Stimulated activated CD4-positive, alpha-beta T cell treated with anti-CD3 and anti-CD28 coated beads, Interleukin-1b, Interleukin-23, amount 100 ng/mL, for 1 hour (primary cell): Measurements from ENCODE around the gene IKBKE.

Experiments
- DNase-seq, 2 donors: peaks; one replicate each; pipeline ENCODE4 v3.0.0-alpha.2; 2020; ENCODE audit warnings: low read depth in 2 of 2

The IKBKE gene

GRCh38 chr1:206496131-206496793, 26.0 kb downstream of the IKBKE start:
- no peak for DNase-seq

GRCh38 chr1:206497363-206497762, 27.1 kb downstream of the IKBKE start:
- DNase-seq, result no peak

GRCh38 chr1:206497774-206498173, 27.5 kb downstream of the IKBKE start:
- DNase-seq, result no peak

- no peak for DNase-seq
Observed at GRCh38 chr1:206498685-206499084, 28.4 kb downstream of the IKBKE start.

GRCh38 chr1:206500046-206500445, 29.8 kb downstream of the IKBKE start:
- DNase-seq, result no peak

- DNase-seq, result no peak
Observed at GRCh38 chr1:206501881-206502280, 31.6 kb downstream of the IKBKE start.

- no peak for DNase-seq
Observed at GRCh38 chr1:206502403-206502802, 32.1 kb downstream of the IKBKE start.

- no peak for DNase-seq
Observed at GRCh38 chr1:206502812-206503211, 32.5 kb downstream of the IKBKE start.

GRCh38 chr1:206503591-206504362, 33.5 kb downstream of the IKBKE start:
- DNase-seq, result no peak

- no peak for DNase-seq
Observed at GRCh38 chr1:206504363-206504713, 34.1 kb downstream of the IKBKE start.

- no peak for DNase-seq
Observed at GRCh38 chr1:206505702-206506355, 35.6 kb downstream of the IKBKE start.

GRCh38 chr1:206506405-206507283, 36.4 kb downstream of the IKBKE start:
- DNase-seq, result no peak

GRCh38 chr1:206507284-206508129, 37.2 kb downstream of the IKBKE start, which contains the start of gene RASSF5:
Gene RASSF5, plus strand, starts transcription at chr1:206507531. Its CDS starts 72 bp downstream, at chr1:206507603.
- peak; percentile 58 to 72 for DNase-seq

GRCh38 chr1:206508130-206508889, 38.0 kb downstream of the IKBKE start:
- no peak for DNase-seq

- DNase-seq, result no peak
Observed at GRCh38 chr1:206508956-206509355, 38.7 kb downstream of the IKBKE start.

- no peak for DNase-seq
Observed at GRCh38 chr1:206509612-206510257, 39.5 kb downstream of the IKBKE start.

- no peak for DNase-seq
Observed at GRCh38 chr1:206510371-206510770, 40.1 kb downstream of the IKBKE start.

GRCh38 chr1:206511362-206512057, 41.2 kb downstream of the IKBKE start:
- DNase-seq, result no peak
